SJCRH30 (cell line): ENCODE data around the gene REXO1. TPM values are rescaled to one million over a fixed set of nuclear protein-coding genes. Genes with fewer than 3 reads are reported as not detected.

Source experiments
- DNase-seq, 2 experiments: peaks; one replicate each; pipeline ENCODE4 v3.0.0-alpha.2; 2015 to 2020
- H3K27ac ChIP-seq: fragments of 250-450 bp; sonication (Bioruptor Pico); 2 replicates; pipeline ENCODE4 v1.5.1; 2020; ENCODE audit warnings: mild to moderate bottlenecking, moderate library complexity
- H3K27me3 ChIP-seq: fragments of 250-450 bp; sonication (Bioruptor Pico); 2 replicates; pipeline ENCODE4 v1.5.1; 2020; ENCODE audit warnings: mild to moderate bottlenecking, moderate library complexity
- H3K36me3 ChIP-seq: fragments of 250-450 bp; sonication (Bioruptor Pico); 2 replicates; pipeline ENCODE4 v1.5.1; 2020; ENCODE audit warnings: mild to moderate bottlenecking, moderate library complexity
- H3K4me1 ChIP-seq: fragments of 250-450 bp; sonication (Bioruptor Pico); 2 replicates; pipeline ENCODE4 v1.5.1; 2020; ENCODE audit warnings: mild to moderate bottlenecking, moderate library complexity
- H3K4me3 ChIP-seq: fragments of 250-450 bp; sonication (Bioruptor Pico); 2 replicates; pipeline ENCODE4 v1.5.1; 2020; ENCODE audit warnings: mild to moderate bottlenecking, moderate library complexity
- H3K9me3 ChIP-seq: fragments of 250-450 bp; sonication (Bioruptor Pico); replicated peaks from 2 replicates; pipeline ENCODE4 v1.5.1; 2020; ENCODE audit warnings: mild to moderate bottlenecking, moderate library complexity
- total RNA-seq: library from RNA; depleted of rRNA; stranded (reverse); fragments of >200 nt; shearing (Covaris generic); gene quantifications from 2 replicates; pipeline ENCODE4 v1.2.3, GENCODE V29; 2014

Gene REXO1
- total RNA-seq, 1 experiment from 2014 or later = 17.7 TPM

DNA sequence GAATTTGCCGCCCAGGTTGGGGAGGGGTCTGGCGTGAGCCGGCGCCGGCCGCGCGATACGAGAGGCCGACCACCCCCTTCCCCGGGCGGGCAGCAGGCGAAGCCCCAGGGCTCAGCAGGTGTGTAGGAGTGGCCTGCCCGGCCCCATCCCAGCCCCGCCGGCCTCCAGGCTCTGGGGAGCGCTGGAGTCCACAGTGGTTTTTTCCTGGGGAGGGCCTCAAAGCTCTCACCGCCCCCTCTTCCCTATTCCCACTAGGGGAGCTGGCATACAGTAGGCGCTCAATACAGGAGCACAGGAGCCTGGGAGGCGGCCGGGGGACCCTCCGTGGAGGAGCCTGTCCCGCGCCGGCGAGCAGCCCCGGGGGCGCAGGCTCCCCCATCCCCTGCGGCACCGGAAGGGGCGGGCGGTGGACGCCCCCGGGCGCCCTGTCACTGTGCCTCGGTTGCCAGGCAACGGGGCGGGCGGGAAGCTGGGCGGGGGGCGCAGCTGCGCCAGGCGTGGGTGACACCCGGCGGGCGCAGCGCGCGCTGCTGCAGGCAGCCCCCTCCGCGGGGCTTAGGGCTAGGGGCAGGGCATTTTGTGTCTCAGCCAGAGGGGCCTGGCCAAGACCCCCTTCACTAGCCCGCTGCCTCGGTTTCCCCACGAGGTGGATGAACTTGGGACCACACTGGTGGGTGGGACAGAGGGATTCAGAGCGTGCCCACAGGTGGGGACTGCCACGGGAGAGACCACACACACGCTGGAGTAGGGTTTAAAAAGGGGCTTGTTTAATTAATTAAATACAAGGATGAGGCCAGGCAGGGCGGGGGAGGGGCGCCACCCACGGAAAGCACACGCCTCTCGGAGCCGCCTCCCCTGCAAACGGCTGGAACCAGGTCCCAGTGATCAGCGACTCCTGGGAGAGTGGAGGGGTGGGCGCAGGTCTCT lies 3.6 kb upstream of the REXO1 start:
- DNase-seq = peak; percentile 46 to 52
- H3K36me3 ChIP-seq = no peaks in the 10 kb centered on the region
- H3K9me3 ChIP-seq = no peaks in the 10 kb centered on the region
- no peak overlapping the region; the same call in 1 of the 2 replicates for H3K4me3 ChIP-seq
- no peak overlapping the region for H3K27ac ChIP-seq
- H3K27me3 ChIP-seq = no peaks in the 10 kb centered on the region
- H3K4me1 ChIP-seq = peaks cover 12% of the 10 kb centered on the region

DNA sequence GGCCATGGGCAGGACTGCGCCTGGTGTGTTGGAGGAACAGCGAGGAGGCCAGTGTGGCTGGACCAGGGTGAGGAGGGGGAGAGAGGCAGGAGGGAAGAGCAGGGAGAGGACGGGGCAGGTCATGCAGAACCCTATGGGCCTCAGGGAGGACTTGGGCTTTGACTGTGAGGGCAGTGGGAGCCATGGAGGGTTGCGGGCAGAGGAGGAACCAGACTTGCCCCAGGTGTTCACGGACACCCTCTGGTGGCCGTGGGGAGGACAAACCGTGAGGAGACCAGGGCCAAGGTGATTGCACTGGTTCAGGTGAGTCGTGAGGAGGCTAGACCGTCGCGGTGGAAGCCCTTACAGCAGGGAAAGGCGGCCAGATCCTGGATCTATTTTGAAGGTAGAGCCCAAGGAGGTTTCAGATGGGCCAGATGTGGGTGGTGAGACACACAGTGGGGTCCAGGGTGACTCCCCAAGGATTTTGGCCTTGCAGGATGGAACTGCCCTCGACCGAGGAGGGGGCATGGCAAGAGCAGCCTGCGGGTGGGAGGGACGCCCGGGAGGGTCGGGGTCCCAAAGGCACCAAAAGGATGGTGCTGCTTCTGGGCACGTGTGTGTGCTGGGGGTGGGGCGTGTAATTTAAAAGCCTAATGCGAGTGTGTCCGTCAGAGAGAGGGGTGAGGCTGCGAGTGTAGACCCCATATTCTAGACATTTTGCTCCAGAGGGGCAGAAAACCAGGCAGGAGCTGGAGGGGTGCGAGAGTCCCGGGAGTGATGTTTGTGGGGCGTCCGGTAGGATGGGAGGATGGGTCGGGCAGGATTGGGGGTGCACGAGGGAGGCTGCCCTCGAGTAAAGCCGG lies 2.7 kb upstream of the REXO1 start:
- peaks cover 11% of the 10 kb centered on the region for H3K4me1 ChIP-seq
- no peaks in the 10 kb centered on the region for H3K27me3 ChIP-seq
- no peak overlapping the region for H3K4me3 ChIP-seq
- DNase-seq = no peak
- H3K27ac ChIP-seq = no peak overlapping the region
- H3K9me3 ChIP-seq = no peaks in the 10 kb centered on the region
- no peaks in the 10 kb centered on the region for H3K36me3 ChIP-seq

DNA sequence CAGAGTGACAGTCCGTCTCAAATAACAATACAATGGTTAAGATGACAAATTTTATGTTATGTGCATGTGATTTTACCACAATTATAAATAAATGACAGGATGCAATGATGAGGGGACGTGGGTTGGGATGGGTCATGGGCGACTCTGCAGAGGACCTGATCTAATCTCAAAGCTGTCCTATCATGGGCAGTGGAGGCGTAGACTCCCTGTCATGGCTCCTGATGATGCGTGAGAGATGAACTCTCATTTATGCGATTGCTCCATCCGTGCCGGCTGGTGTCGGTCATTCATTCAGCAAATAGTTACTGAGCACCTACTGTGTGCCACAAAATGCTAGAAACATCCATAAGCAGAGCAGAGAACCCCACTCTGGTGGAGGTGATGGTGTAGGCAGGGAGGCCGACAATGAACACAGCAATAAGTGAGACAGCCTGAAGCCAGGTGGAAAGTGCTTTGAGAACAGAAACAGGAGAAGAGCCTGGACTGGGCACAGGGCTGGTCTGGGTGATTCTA lies 1.7 kb upstream of the REXO1 start:
- H3K4me3 ChIP-seq = no peak overlapping the region
- no peak for DNase-seq
- no peaks in the 10 kb centered on the region for H3K9me3 ChIP-seq
- H3K36me3 ChIP-seq = no peaks in the 10 kb centered on the region
- peaks cover 2% of the 10 kb centered on the region; the same call in 1 of the 2 replicates for H3K4me1 ChIP-seq
- H3K27me3 ChIP-seq = no peaks in the 10 kb centered on the region
- H3K27ac ChIP-seq = no peak overlapping the region

GRCh38 chr19:1849132-1849474 lies 820 bp upstream of the REXO1 start:
- Histone ChIP-seq H3K27me3 (no peaks in the 10 kb centered on the region), H3K4me3 (peak overlapping the region; percentile 98), H3K27ac (no peak overlapping the region), H3K4me1 (no peaks in the 10 kb centered on the region), H3K9me3 (no peaks in the 10 kb centered on the region), H3K36me3 (no peaks in the 10 kb centered on the region)
- DNase-seq = no peak

GRCh38 chr19:1847684-1848398 lies 442 bp downstream of the REXO1 start:
- peak overlapping the region; percentile 98 for H3K4me3 ChIP-seq
- DNase-seq = peak; percentile 35 to 39
- H3K27ac ChIP-seq = peak overlapping the region; percentile 100
- no peaks in the 10 kb centered on the region for H3K36me3 ChIP-seq
- H3K9me3 ChIP-seq = no peaks in the 10 kb centered on the region
- H3K4me1 ChIP-seq = no peaks in the 10 kb centered on the region
- no peaks in the 10 kb centered on the region for H3K27me3 ChIP-seq

DNA sequence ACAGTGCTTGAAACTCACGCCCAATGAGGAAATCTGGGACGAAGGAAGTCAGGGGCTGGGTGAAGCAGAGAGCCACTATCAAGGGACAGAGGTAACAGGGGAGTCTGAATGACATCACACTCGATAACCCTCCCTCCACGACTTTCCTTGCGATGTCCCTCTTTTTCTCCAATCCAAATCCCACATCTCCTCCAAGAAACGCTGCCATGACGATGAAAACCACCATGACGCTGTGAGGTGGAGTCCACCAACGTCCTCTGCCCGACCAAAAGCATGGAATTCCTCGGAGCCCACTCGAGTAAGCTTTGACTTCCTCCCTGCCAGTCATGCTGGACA lies 967 bp downstream of the REXO1 start:
- no peaks in the 10 kb centered on the region for H3K9me3 ChIP-seq
- no peak for DNase-seq
- H3K36me3 ChIP-seq = no peaks in the 10 kb centered on the region
- peak overlapping the region; percentile 98 for H3K4me3 ChIP-seq
- no peaks in the 10 kb centered on the region for H3K27me3 ChIP-seq
- no peaks in the 10 kb centered on the region for H3K4me1 ChIP-seq
- H3K27ac ChIP-seq = peak overlapping the region; percentile 100; the same call in 1 of the 2 replicates

DNA sequence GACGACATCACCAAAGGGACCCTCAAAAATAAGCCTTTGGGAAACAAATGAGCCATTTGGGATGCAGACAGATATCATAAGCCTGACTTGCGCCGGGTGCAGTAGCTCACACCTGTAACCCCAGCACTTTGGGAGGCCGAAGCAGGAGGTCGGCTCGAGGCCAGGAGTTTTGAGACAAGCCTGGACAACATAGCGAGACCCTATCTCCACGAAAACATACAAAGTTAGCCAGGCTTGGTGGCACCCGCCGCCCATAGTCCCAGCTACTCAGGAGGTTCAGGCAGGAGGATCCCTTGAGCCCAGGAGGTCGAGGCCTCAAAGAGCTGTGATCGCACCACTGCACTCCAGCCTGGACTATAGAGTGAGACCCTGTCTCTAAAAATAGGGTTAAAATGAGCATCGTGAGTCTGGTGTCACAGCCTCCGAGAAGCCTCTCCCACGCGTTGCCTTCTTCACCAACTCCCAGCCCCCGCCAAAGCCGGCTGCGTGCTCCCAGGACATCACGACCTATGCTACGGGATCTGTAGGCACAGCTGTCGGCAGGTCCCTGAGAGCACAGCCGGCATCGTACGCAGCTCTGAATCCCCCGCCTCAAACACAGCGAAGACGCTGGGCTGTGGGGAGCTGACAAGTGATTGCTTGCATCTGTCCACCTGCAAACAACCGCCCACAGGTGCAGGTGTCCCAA lies 1.6 kb downstream of the REXO1 start:
- H3K27ac ChIP-seq = no peak overlapping the region
- H3K36me3 ChIP-seq = no peaks in the 10 kb centered on the region
- DNase-seq = no peak
- no peaks in the 10 kb centered on the region for H3K27me3 ChIP-seq
- H3K4me1 ChIP-seq = no peaks in the 10 kb centered on the region
- H3K9me3 ChIP-seq = no peaks in the 10 kb centered on the region
- H3K4me3 ChIP-seq = peak overlapping the region; percentile 98; the same call in 1 of the 2 replicates

DNA sequence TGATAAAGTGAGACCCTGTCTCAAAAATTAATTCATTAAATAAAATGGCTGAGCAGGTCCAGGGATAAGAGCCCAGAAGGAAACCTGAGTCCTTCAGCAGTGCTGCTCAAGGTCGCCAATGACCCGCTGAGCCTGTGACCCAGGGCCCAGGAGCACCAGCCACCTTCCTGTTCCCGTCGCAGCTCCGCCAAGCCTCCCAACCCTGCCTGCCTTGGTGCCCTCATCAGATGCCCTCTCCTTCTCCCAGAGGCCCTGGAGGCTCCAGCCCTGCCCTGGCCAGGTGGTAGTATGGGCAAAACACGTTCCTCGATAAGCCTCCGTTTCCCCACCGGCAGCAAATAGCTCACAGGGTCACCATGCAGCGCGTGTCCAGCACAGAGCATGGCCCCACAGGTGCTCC lies 2.6 kb downstream of the REXO1 start:
- no peaks in the 10 kb centered on the region for H3K9me3 ChIP-seq
- H3K27ac ChIP-seq = no peak overlapping the region
- no peak for DNase-seq
- no peaks in the 10 kb centered on the region for H3K36me3 ChIP-seq
- no peaks in the 10 kb centered on the region for H3K27me3 ChIP-seq
- no peak overlapping the region for H3K4me3 ChIP-seq
- no peaks in the 10 kb centered on the region for H3K4me1 ChIP-seq

DNA sequence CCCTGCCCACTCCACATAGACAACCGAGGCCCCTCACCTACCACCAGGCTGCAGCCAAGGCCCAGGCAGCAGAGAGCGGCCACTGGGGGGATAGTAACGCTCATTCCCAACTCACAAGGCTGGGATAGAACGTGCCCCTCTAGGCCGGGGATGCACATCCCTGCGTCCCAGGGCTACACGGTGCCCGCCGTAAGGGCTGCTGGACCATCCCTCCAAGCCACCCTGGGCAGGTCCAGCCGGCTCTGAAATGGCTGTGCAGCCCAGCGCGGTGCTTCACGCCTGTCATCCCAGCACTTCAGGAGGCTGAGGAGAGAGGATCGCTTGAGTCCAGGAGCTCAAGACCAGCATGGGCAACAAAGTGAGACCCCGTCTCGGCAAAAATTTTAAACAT lies 3.2 kb downstream of the REXO1 start:
- Histone ChIP-seq H3K9me3 (no peaks in the 10 kb centered on the region), H3K4me1 (no peaks in the 10 kb centered on the region), H3K27me3 (no peaks in the 10 kb centered on the region), H3K27ac (no peak overlapping the region), H3K4me3 (no peak overlapping the region), H3K36me3 (no peaks in the 10 kb centered on the region; the same call in 1 of the 2 replicates)
- DNase-seq = no peak

GRCh38 chr19:1844513-1845124 lies 3.7 kb downstream of the REXO1 start:
- no peaks in the 10 kb centered on the region for H3K27me3 ChIP-seq
- no peak for DNase-seq
- H3K27ac ChIP-seq = no peak overlapping the region
- H3K4me1 ChIP-seq = no peaks in the 10 kb centered on the region
- H3K36me3 ChIP-seq = no peaks in the 10 kb centered on the region; the same call in 1 of the 2 replicates
- H3K4me3 ChIP-seq = no peak overlapping the region
- no peaks in the 10 kb centered on the region for H3K9me3 ChIP-seq

DNA sequence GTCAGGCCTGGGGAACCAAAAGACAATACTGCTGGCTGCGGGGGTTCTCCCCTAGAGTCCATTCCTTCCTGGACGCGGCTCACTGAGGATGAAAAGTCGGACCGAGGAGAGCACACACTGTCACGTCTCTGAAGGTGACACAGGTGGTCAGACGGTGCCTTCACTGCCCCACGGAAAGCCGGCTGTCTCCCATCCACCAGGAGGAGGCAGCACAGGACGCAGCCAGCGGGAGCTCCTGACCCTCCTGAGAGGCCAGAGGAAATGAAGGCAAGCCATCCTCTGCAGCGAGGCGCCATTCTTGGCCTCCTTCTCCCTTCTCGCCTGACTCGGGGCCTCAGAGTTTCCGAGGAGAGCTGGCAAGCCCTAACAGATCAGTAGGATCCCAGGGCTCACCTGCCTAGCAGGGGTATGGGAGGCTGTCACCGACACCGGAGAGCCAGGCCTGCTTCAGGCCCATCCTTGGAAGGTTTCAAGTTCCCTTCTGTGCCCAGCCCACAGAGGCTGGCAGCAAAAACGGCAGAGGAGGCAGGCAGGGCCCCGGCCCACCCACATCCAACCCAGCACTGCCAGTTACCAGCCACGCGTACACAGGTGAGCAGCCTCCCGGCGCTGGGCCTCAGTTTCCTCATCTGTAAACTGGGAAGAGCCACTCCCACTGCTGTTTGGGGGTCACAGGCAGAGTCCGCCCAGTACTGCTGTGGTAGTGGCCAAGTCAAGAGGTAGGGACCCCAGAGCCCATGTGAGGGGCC lies 4.5 kb downstream of the REXO1 start:
- Histone ChIP-seq H3K27me3 (no peaks in the 10 kb centered on the region), H3K4me3 (no peak overlapping the region), H3K36me3 (no peaks in the 10 kb centered on the region; the same call in 1 of the 2 replicates), H3K9me3 (no peaks in the 10 kb centered on the region), H3K4me1 (no peaks in the 10 kb centered on the region), H3K27ac (no peak overlapping the region)
- DNase-seq = no peak

GRCh38 chr19:1843116-1843515 lies 5.2 kb downstream of the REXO1 start:
- no peaks in the 10 kb centered on the region for H3K4me1 ChIP-seq
- no peak overlapping the region for H3K4me3 ChIP-seq
- H3K36me3 ChIP-seq = no peaks in the 10 kb centered on the region; the same call in 1 of the 2 replicates
- no peak overlapping the region for H3K27ac ChIP-seq
- no peaks in the 10 kb centered on the region for H3K9me3 ChIP-seq
- no peaks in the 10 kb centered on the region for H3K27me3 ChIP-seq
- no peak for DNase-seq

- Histone ChIP-seq H3K27ac (no peak overlapping the region), H3K4me3 (no peak overlapping the region), H3K9me3 (no peaks in the 10 kb centered on the region), H3K4me1 (no peaks in the 10 kb centered on the region), H3K36me3 (no peaks in the 10 kb centered on the region; the same call in 1 of the 2 replicates), H3K27me3 (no peaks in the 10 kb centered on the region)
- no peak for DNase-seq
These were observed 6.9 kb downstream of the REXO1 start for GRCh38 chr19:1841209-1841924.
